Gastroesophageal sphincter (tissue), 3 donors: Measurements from ENCODE around the gene PIGR.

Experiments used
- CTCF ChIP-seq, 4 experiments: fragments of 200-600 bp in 2 of 4; fragments of 450-650 bp in 2 of 4; sonication (generic) in 1 of 4; IDR thresholded peaks; one replicate each; pipeline ENCODE4 v1.5.1; 2017 to 2019; ENCODE audit warnings: antibody characterized with exemption in 4 of 4, mild to moderate bottlenecking in 2 of 4, moderate library complexity in 2 of 4
- POLR2A ChIP-seq, 2 donors: fragments of 450-650 bp; IDR thresholded peaks; one replicate each; pipeline ENCODE4 v1.6.1; 2017; ENCODE audit warnings: antibody characterized with exemption in 2 of 2, mild to moderate bottlenecking in 2 of 2, moderate library complexity in 1 of 2
- POLR2AphosphoS5 ChIP-seq: sonication (generic); formaldehyde crosslinking; IDR thresholded peaks from one replicate; pipeline ENCODE4 v1.6.1; 2017; ENCODE audit warnings: antibody characterized with exemption

GRCh38 chr1:206897175-206897574 is 49.1 kb downstream of the PIGR start, which contains the start of gene IL24:
- no peak for TF ChIP-seq CTCF (IDR thresholded peaks at IDR 0.05)
- no peak for TF ChIP-seq POLR2AphosphoS5
- TF ChIP-seq POLR2A (IDR thresholded peaks at IDR 0.05), result no peak
